HepG2 (cell line): Measurements from ENCODE around the gene QSOX2. TPM values are rescaled to one million over a fixed set of nuclear protein-coding genes. Genes with fewer than 3 reads are reported as not detected.

Experiments
- ATAC-seq: fragments of 200-7000 bp; cut with Tn5 transposase; 3 replicates; pipeline ENCODE4 v1.9.1; 2020; ENCODE audit warnings: mild to moderate bottlenecking, moderate library complexity
- BruUV-seq: library from RNA; stranded (reverse); fragments of 400-500 nt; replicated peaks from 2 replicates; lab custom pipeline; 2021; lab: Mats Ljungman, UMichigan
- CTCF ChIA-PET: fragments of 300-600 bp; formaldehyde crosslinking; extraction: SDS; loops from one replicate; lab custom pipeline; 2021; ENCODE audit warnings: low total read pairs, inconsistent platforms, low intra/inter-chr PET ratio; lab: Yijun Ruan, JAX
- POLR2A ChIA-PET: fragments of 350-600 bp; sonication (Branson Sonifier 250); formaldehyde crosslinking; loops from one replicate; lab custom pipeline; 2020; ENCODE audit warnings: antibody characterized with exemption, inconsistent platforms; lab: Yijun Ruan, JAX
- DNase-seq: peaks from one replicate; pipeline ENCODE4 v3.0.0-alpha.2; 2015; ENCODE audit warnings: low spot score
- FAIRE-seq: peaks from 3 replicates; lab custom pipeline; 2011; peaks lifted over from hg19 to GRCh38; lab: Jason Lieb, UNC
- H2AFZ ChIP-seq: one replicate; pipeline ENCODE4 v1.6.1; 2011; ENCODE audit warnings: low read length, inconsistent platforms
- H3K27ac ChIP-seq: fragments of 300-600 bp; 3 replicates; pipeline ENCODE4 v1.8.0; 2011; ENCODE audit warnings: mixed run types, mild to moderate bottlenecking, mixed read lengths, low read length, inconsistent platforms; ENCODE audit not compliant: insufficient read depth; ENCODE audit errors: extremely low read length
- H3K27me3 ChIP-seq, 2 experiments: fragments of 200-600 bp in 1 of 2; 2 replicates in 1 of 2; 3 replicates in 1 of 2; pipeline versions ENCODE4 v1.6.0 to v1.8.0; 2011; ENCODE audit warnings: low read length in 2 of 2, mild to moderate bottlenecking in 2 of 2, moderate library complexity in 2 of 2, inconsistent platforms in 1 of 2; ENCODE audit not compliant: insufficient read depth in 2 of 2, control insufficient read depth in 1 of 2
- H3K36me3 ChIP-seq, 2 experiments: fragments of 200-600 bp in 1 of 2; replicated peaks in 1 of 2; 2 replicates in 1 of 2; 3 replicates in 1 of 2; pipeline versions ENCODE4 v1.5.1 to v1.8.0; 2011; ENCODE audit warnings: low read length in 2 of 2, inconsistent platforms in 1 of 2; ENCODE audit not compliant: insufficient read depth in 2 of 2, control insufficient read depth in 1 of 2
- H3K4me1 ChIP-seq: 2 replicates; pipeline ENCODE4 v1.5.1; 2012; ENCODE audit warnings: low read length, inconsistent platforms; ENCODE audit not compliant: insufficient read depth
- H3K4me2 ChIP-seq: 2 replicates; pipeline ENCODE4 v1.6.0; 2011; ENCODE audit warnings: low read depth, low read length, inconsistent platforms
- H3K4me3 ChIP-seq, 3 experiments: fragments of 200-600 bp in 1 of 3; sonication (generic), shearing (Covaris generic) in 1 of 3; replicated peaks in 1 of 3; 2 replicates each; pipeline ENCODE4 v1.5.1; 2011 to 2016; ENCODE audit warnings: low read length in 3 of 3, inconsistent platforms in 2 of 3, low read depth in 2 of 3, mild to moderate bottlenecking in 2 of 3, control low read depth in 1 of 3, mixed read lengths in 1 of 3; ENCODE audit not compliant: insufficient read depth in 1 of 3
- H3K79me2 ChIP-seq: one replicate; pipeline ENCODE4 v1.6.1; 2011; ENCODE audit warnings: low read length, inconsistent platforms; ENCODE audit not compliant: insufficient read depth
- H3K9ac ChIP-seq: 2 replicates; pipeline ENCODE4 v1.6.0; 2011; ENCODE audit warnings: mild to moderate bottlenecking, low read depth, low read length, inconsistent platforms; ENCODE audit not compliant: insufficient read depth
- H3K9me3 ChIP-seq: 2 replicates; pipeline ENCODE4 v1.5.1; 2012; ENCODE audit warnings: mild to moderate bottlenecking, low read length
- H4K20me1 ChIP-seq: 2 replicates; pipeline ENCODE4 v1.6.0; 2011; ENCODE audit warnings: inconsistent platforms, mild to moderate bottlenecking, low read length, moderate library complexity; ENCODE audit not compliant: insufficient read depth
- GABPB1 ChIP-seq: IDR thresholded peaks from 2 replicates; pipeline ENCODE4 v1.6.1; 2016; ENCODE audit warnings: mild to moderate bottlenecking, missing genetic modification reagents, moderate library complexity, missing compliant biosample characterization
- IKZF5 ChIP-seq: IDR thresholded peaks from 2 replicates; pipeline ENCODE4 v1.6.1; 2018; ENCODE audit warnings: missing genetic modification reagents, mild to moderate bottlenecking, missing compliant biosample characterization
- MYC ChIP-seq: sonication (generic); formaldehyde crosslinking; IDR thresholded peaks from 2 replicates; pipeline ENCODE4 v1.9.0; 2021; ENCODE audit warnings: missing genetic modification reagents, borderline replicate concordance
- SYNCRIP ChIP-seq: fragments of 200-400 bp; formaldehyde crosslinking; IDR thresholded peaks from 2 replicates; pipeline ENCODE4 v1.6.1; 2018; ENCODE audit warnings: mild to moderate bottlenecking, low read depth, low read length; ENCODE audit not compliant: insufficient read depth
- TFE3 ChIP-seq: IDR thresholded peaks from 2 replicates; pipeline ENCODE4 v1.6.1; 2016
- THAP11 ChIP-seq: IDR thresholded peaks from 2 replicates; pipeline ENCODE4 v1.6.1; 2016; ENCODE audit warnings: missing biosample characterization, missing genetic modification reagents
- ZBTB7B ChIP-seq: sonication (generic); formaldehyde crosslinking; IDR thresholded peaks from 2 replicates; pipeline ENCODE4 v1.4.0; 2020; ENCODE audit warnings: missing genetic modification reagents
- ZNF296 ChIP-seq: sonication (generic); formaldehyde crosslinking; conservative IDR thresholded peaks from 2 replicates; pipeline ENCODE4 v1.5.0; 2020; ENCODE audit warnings: mild to moderate bottlenecking, missing genetic modification reagents
- ZNF746 ChIP-seq: sonication (generic); formaldehyde crosslinking; IDR thresholded peaks from 2 replicates; pipeline ENCODE4 v1.8.0; 2022; ENCODE audit warnings: mild to moderate bottlenecking, missing genetic modification reagents
- ZSCAN30 ChIP-seq: sonication (generic); formaldehyde crosslinking; IDR thresholded peaks from 2 replicates; pipeline ENCODE4 v1.5.0; 2020; ENCODE audit warnings: mild to moderate bottlenecking, missing genetic modification reagents
- WGBS: methylation state at CpG from one replicate; pipeline ENCODE4 v1.1.6; 2017; ENCODE audit warnings: low lambda C conversion rate; 5-methylcytosine and 5-hydroxymethylcytosine counted together
- in situ Hi-C: cut with HindIII; loops from 2 replicates; pipeline ENCODE4 v1.10.0; 2017; ENCODE audit warnings: low pct_unique_long_range_greater_than_20kb; ENCODE audit not compliant: extremely low pct_ligation_motif_present
- intact Hi-C: fragments of 100-400 bp; cut with micrococcal nuclease; formaldehyde crosslinking; loops from one replicate; pipeline ENCODE4 v1.10.0; 2022; ENCODE audit not compliant: unreplicated experiment
- polyA plus RNA-seq, 8 experiments: library from polyadenylated mRNA; depleted of rRNA in 3 of 8; stranded (reverse) in 7 of 8; unstranded in 1 of 8; fragments of >200 nt; fragmentation: Illumina TruSeq in 4 of 8; extraction: Trizol in 4 of 8; gene quantifications; 2 replicates each; pipeline versions ENCODE4 v1.2.1 to v1.2.3, GENCODE V29; 2011 to 2016; ENCODE audit warnings: low read depth in 4 of 8, missing spikeins in 1 of 8, mixed read lengths in 1 of 8; ENCODE audit not compliant: insufficient read depth in 1 of 8
- total RNA-seq, 5 experiments: library from RNA; depleted of rRNA; stranded (reverse); fragments of >200 nt; fragmentation: Illumina TruSeq; extraction: Trizol; gene quantifications; 2 replicates each; pipeline ENCODE4 v1.2.3, GENCODE V29; 2016; ENCODE audit warnings: low read depth in 1 of 5
- TF ChIP-seq, protein P1 (sequence below): sonication (generic); formaldehyde crosslinking; conservative IDR thresholded peaks from 2 replicates; pipeline ENCODE4 v1.4.0; 2020; ENCODE audit warnings: missing genetic modification reagents

The QSOX2 gene
- total and polyA plus RNA-seq, 2 of the 13 experiments (the other 11 are each of a cell fraction or from before 2014, with no cell fraction given) = 27.1 to 42.1 TPM

DNA sequence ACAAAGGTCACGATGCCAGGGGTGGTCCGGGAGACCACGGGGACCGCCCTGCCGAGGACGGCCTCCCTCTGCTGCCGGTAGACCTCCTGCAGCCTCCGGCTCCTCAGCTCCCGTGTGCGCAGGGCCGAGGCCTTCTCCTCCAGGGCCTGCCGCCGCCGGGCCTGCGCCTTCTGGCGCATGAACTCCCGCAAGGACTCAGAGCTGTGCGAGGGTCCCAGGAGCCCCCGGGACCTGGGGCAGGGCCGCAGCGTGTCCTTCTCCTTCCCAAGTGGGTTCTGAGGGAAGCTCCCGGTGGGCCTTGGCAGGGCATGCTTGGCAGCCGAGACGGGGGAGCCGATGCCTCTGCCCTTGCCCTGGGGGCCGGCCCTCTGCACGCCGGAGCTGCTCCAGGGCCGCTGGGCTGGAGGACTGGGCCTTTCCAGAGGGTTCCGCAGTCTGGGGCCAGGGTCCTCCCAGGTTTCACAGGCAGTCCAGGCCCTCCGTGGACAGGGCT, 44.9 kb upstream of the QSOX2 start:
- no peaks in the 10 kb centered on the region for H4K20me1 ChIP-seq
- H3K4me2 ChIP-seq = no peak overlapping the region
- no peaks in the 10 kb centered on the region for H3K9me3 ChIP-seq
- CTCF ChIA-PET = no interaction called here
- FAIRE-seq (no peak), ATAC-seq (no peak)
- POLR2A ChIA-PET = interaction anchor here (1.3 kb wide), 1 partner anchor 72 kb away, joined by 4 read pairs; no protein-coding TSS in a partner anchor
- intact Hi-C loops = no loop called here
- no peak overlapping the region for H2AFZ ChIP-seq
- TF ChIP-seq, protein P1, sequence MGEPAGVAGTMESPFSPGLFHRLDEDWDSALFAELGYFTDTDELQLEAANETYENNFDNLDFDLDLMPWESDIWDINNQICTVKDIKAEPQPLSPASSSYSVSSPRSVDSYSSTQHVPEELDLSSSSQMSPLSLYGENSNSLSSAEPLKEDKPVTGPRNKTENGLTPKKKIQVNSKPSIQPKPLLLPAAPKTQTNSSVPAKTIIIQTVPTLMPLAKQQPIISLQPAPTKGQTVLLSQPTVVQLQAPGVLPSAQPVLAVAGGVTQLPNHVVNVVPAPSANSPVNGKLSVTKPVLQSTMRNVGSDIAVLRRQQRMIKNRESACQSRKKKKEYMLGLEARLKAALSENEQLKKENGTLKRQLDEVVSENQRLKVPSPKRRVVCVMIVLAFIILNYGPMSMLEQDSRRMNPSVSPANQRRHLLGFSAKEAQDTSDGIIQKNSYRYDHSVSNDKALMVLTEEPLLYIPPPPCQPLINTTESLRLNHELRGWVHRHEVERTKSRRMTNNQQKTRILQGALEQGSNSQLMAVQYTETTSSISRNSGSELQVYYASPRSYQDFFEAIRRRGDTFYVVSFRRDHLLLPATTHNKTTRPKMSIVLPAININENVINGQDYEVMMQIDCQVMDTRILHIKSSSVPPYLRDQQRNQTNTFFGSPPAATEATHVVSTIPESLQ (CRISPR knock-in tag) = no peak
- TF ChIP-seq, all 625 proteins: peak for 0
- peaks cover 19% of the 10 kb centered on the region for H3K4me1 ChIP-seq
- no CpG with 5 or more reads among the region's 31 CpGs for WGBS
- H3K27me3 ChIP-seq = peaks cover 17 to 56% of the 10 kb centered on the region in 2 experiments
- H3K36me3 ChIP-seq = no peaks in the 10 kb centered on the region
- H3K27ac ChIP-seq = no peak overlapping the region
- BruUV-seq = no TSS peak
- DNase-seq = no peak
- H3K4me3 ChIP-seq = no peak overlapping the region; a peak in 1 of 6 replicates
- in situ Hi-C loops = no loop called here
- H3K79me2 ChIP-seq = no peaks in the 10 kb centered on the region
- no peak overlapping the region for H3K9ac ChIP-seq

DNA sequence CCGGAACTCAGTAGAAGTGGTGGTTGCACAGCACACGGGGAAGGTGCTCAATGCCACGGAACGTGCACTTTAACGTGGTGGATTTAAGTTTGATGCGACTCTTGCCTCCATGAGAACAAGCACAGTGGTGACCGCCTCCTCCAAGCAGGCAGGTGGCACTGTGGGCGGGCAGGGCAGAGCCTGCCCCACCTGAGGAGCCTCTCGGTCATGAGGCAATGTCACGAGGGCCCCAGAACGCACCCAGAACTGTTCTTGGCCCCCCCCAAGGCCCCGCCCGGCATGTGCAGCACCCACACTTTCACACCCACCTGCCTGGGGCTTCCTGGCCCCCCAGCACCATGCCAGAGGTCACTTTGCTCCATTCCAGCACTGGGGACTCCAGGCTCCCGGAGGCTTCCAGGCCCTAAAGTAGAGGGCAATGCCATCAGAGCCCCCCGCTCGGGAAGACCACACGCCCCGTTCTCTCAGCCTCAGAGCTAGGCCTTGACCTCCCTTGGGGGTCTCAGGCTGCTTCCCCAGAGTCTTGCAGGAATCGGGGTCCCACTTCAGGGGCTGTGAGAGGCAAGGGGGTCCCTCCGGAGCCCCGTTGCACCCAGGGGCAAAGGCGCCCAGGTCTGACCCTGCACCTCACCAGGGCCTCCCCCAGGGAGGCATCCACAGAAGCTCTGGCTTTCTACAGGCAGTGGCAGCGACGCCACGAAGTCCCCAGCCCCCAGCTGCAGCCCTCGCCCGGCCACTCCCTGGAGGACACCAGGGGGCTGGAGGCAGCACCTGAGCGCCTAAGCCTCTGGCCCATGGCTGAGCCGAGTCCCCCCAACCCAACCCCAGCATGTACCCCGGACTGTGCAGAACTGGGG, 44.3 kb upstream of the QSOX2 start:
- Histone ChIP-seq H3K4me1 (peaks cover 13% of the 10 kb centered on the region), H3K36me3 (no peaks in the 10 kb centered on the region), H3K9ac (no peak overlapping the region), H3K9me3 (no peaks in the 10 kb centered on the region), H3K27ac (no peak overlapping the region), H3K4me2 (peak overlapping the region; percentile 32; the same call in 1 of the 2 replicates), H3K4me3 (peak overlapping the region in 2 of 3 experiments; percentile 9 to 35; a peak in 2 of 6 replicates), H3K27me3 (peaks cover 17 to 63% of the 10 kb centered on the region in 2 experiments), H4K20me1 (no peaks in the 10 kb centered on the region), H2AFZ (no peak overlapping the region), H3K79me2 (no peaks in the 10 kb centered on the region)
- ChIA-PET CTCF (no interaction called here), POLR2A (no interaction called here)
- in situ Hi-C loops = loop anchor here (10.0 kb wide), 1 partner anchor 115 kb away; no protein-coding TSS in a partner anchor
- ATAC-seq (peak; percentile 22; the same call in 2 of the 3 replicates), DNase-seq (no peak), FAIRE-seq (no peak)
- intact Hi-C loops = no loop called here
- 53% methylated on average over 8 of the region's 30 CpGs for WGBS
- no TSS peak for BruUV-seq
- TF ChIP-seq IKZF5 (CRISPR knock-in tag) (no peak), THAP11 (CRISPR knock-in tag) (peak; percentile 49; the same call in 1 of the 2 replicates), ZSCAN30 (CRISPR knock-in tag) (no peak), ZNF296 (CRISPR knock-in tag) (no peak), ZNF746 (CRISPR knock-in tag) (no peak), GABPB1 (CRISPR knock-in tag) (peak; percentile 58; the same call in 1 of the 2 replicates), MYC (CRISPR knock-in tag) (peak; percentile 25; the same call in 1 of the 2 replicates), SYNCRIP (no peak), TFE3 (peak; percentile 58; the same call in 1 of the 2 replicates), ZBTB7B (CRISPR knock-in tag) (no peak)
